Neuronal stem cell (in vitro differentiated cells): ENCODE data around the gene C7orf25.

Source experiments
- DNase-seq: peaks from one replicate; pipeline ENCODE4 v3.0.0-alpha.2; 2013; ENCODE audit warnings: low spot score
- H2AFZ ChIP-seq: one replicate; pipeline ENCODE4 v1.6.1; 2013; ENCODE audit warnings: mild to moderate bottlenecking, low read length, inconsistent platforms
- H2AK5ac ChIP-seq: 2 replicates; pipeline ENCODE4 v1.6.1; 2013; ENCODE audit warnings: low read depth, mild to moderate bottlenecking, inconsistent platforms, low read length, moderate library complexity, mixed read lengths
- H2BK120ac ChIP-seq: 2 replicates; pipeline ENCODE4 v1.6.1; 2013; ENCODE audit warnings: low read depth, mild to moderate bottlenecking, inconsistent platforms, low read length, moderate library complexity, mixed read lengths
- H2BK12ac ChIP-seq: one replicate; pipeline ENCODE4 v1.6.1; 2013; ENCODE audit warnings: low read length, inconsistent platforms
- H2BK15ac ChIP-seq: 2 replicates; pipeline ENCODE4 v1.6.1; 2013; ENCODE audit warnings: mild to moderate bottlenecking, low read length, inconsistent platforms, mixed read lengths
- H2BK5ac ChIP-seq: one replicate; pipeline ENCODE4 v1.6.1; 2013; ENCODE audit warnings: inconsistent platforms, mild to moderate bottlenecking, low read length, moderate library complexity
- H3K14ac ChIP-seq: one replicate; pipeline ENCODE4 v1.6.1; 2013; ENCODE audit warnings: low read length, inconsistent platforms
- H3K18ac ChIP-seq: 2 replicates; pipeline ENCODE4 v1.6.1; 2013; ENCODE audit warnings: low read length, inconsistent platforms
- H3K23ac ChIP-seq: 2 replicates; pipeline ENCODE4 v1.6.1; 2013; ENCODE audit warnings: low read depth, mild to moderate bottlenecking, mixed read lengths, low read length, inconsistent platforms; ENCODE audit not compliant: poor library complexity
- H3K27ac ChIP-seq: replicated peaks from 3 replicates; pipeline ENCODE4 v1.5.1; 2013; ENCODE audit warnings: low read length, inconsistent platforms
- H3K27me3 ChIP-seq, 3 experiments: 2 replicates each; pipeline ENCODE4 v1.6.1; 2013; ENCODE audit warnings: low read length in 3 of 3, mild to moderate bottlenecking in 2 of 3, inconsistent platforms in 1 of 3, low read depth in 1 of 3, mixed read lengths in 1 of 3, moderate library complexity in 1 of 3; ENCODE audit not compliant: control insufficient read depth in 3 of 3, insufficient read depth in 3 of 3
- H3K36me3 ChIP-seq, 2 donors: replicated peaks in 1 of 2; 2 replicates each; pipeline ENCODE4 v1.6.1; 2013; ENCODE audit warnings: low read length in 2 of 2; ENCODE audit not compliant: control insufficient read depth in 2 of 2, insufficient read depth in 2 of 2
- H3K4ac ChIP-seq: 2 replicates; pipeline ENCODE4 v1.6.1; 2013; ENCODE audit warnings: inconsistent platforms, mild to moderate bottlenecking, low read length, moderate library complexity
- H3K4me1 ChIP-seq, 2 donors: 1 replicate in 1 of 2; 2 replicates in 1 of 2; pipeline ENCODE4 v1.6.1; 2013; ENCODE audit warnings: low read length in 2 of 2, low read depth in 1 of 2; ENCODE audit not compliant: control insufficient read depth in 2 of 2, insufficient read depth in 1 of 2
- H3K4me2 ChIP-seq: one replicate; pipeline ENCODE4 v1.6.1; 2013; ENCODE audit warnings: mild to moderate bottlenecking, low read length, inconsistent platforms; ENCODE audit not compliant: insufficient read depth, poor library complexity, severe bottlenecking
- H3K4me3 ChIP-seq, 2 donors: 2 replicates each; pipeline ENCODE4 v1.5.1; 2013; ENCODE audit warnings: low read length in 2 of 2, mild to moderate bottlenecking in 2 of 2, inconsistent platforms in 1 of 2, moderate library complexity in 1 of 2
- H3K79me1 ChIP-seq: one replicate; pipeline ENCODE4 v1.6.1; 2013; ENCODE audit warnings: low read depth, mild to moderate bottlenecking, inconsistent platforms, low read length, moderate library complexity
- H3K9ac ChIP-seq: one replicate; pipeline ENCODE4 v1.6.1; 2013; ENCODE audit warnings: mild to moderate bottlenecking, low read depth, low read length, inconsistent platforms; ENCODE audit not compliant: poor library complexity
- H3K9me3 ChIP-seq, 2 donors: replicated peaks in 1 of 2; 2 replicates each; pipeline versions ENCODE3 to v1.6.1; 2013; ENCODE audit warnings: low read length in 2 of 2, mild to moderate bottlenecking in 2 of 2, inconsistent platforms in 1 of 2, low read depth in 1 of 2, mixed read lengths in 1 of 2, moderate library complexity in 1 of 2; ENCODE audit not compliant: control insufficient read depth in 2 of 2, insufficient read depth in 1 of 2
- H4K8ac ChIP-seq: one replicate; pipeline ENCODE4 v1.6.1; 2013; ENCODE audit warnings: low read depth, mild to moderate bottlenecking, inconsistent platforms, low read length, moderate library complexity
- H4K91ac ChIP-seq: one replicate; pipeline ENCODE4 v1.6.1; 2013; ENCODE audit warnings: low read length, low read depth, mild to moderate bottlenecking, inconsistent platforms; ENCODE audit not compliant: poor library complexity
- WGBS, 2 donors: extraction: QIAGEN DNeasy Blood & Tissue Kit; methylation state at CpG; one replicate each; pipeline ENCODE4 v1.1.7; 2013; ENCODE audit warnings: missing lambda C conversion rate in 2 of 2, mixed read lengths in 1 of 2; ENCODE audit not compliant: insufficient read length in 2 of 2, insufficient replicate concordance in 1 of 2; ENCODE audit errors: extremely low coverage in 2 of 2; 5-methylcytosine and 5-hydroxymethylcytosine counted together

C7orf25 gene

DNA sequence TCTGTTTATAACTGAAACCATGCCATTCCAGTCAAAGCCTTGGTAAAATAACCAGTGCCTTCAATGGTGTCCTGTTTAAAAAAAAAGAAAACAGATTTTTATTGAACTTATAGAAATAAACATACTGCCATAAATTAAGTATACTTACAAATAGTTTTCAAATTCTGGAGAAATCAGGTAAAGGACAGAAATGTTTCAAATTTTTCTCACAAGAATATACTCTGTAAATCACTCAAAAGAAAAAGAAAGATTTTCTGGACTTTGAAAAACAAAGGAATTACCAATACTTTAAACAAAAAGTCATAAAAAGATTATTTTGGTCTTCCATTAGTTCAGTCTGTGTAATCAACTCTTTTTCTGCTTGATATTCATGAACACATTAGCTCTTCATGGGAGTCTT is 44.2 kb upstream of the C7orf25 start:
- Histone ChIP-seq H3K27me3 (peaks cover 0 to 7% (median 3%) of the 10 kb centered on the region in 3 experiments), H3K4me1 (no peaks in the 10 kb centered on the region), H3K14ac (no peak overlapping the region), H3K9ac (no peak overlapping the region), H3K79me1 (no peaks in the 10 kb centered on the region), H3K4me3 (no peak overlapping the region), H3K4me2 (no peak overlapping the region), H2BK120ac (no peak overlapping the region), H2AK5ac (no peak overlapping the region), H3K23ac (no peak overlapping the region), H2AFZ (no peak overlapping the region), H4K8ac (no peak overlapping the region), H2BK5ac (no peak overlapping the region), H2BK15ac (no peak overlapping the region), H2BK12ac (no peak overlapping the region), H3K9me3 (peaks cover 0 to 9% of the 10 kb centered on the region in 2 donors), H4K91ac (no peak overlapping the region), H3K18ac (no peak overlapping the region), H3K36me3 (no peaks in the 10 kb centered on the region), H3K4ac (no peak overlapping the region), H3K27ac (no peak overlapping the region)
- DNase-seq = no peak

- Histone ChIP-seq H3K23ac (no peak overlapping the region), H2BK15ac (no peak overlapping the region), H4K8ac (no peak overlapping the region), H2AK5ac (no peak overlapping the region), H3K79me1 (no peaks in the 10 kb centered on the region), H4K91ac (no peak overlapping the region), H3K4me3 (no peak overlapping the region), H2BK120ac (no peak overlapping the region), H2BK5ac (no peak overlapping the region), H3K36me3 (no peaks in the 10 kb centered on the region), H3K4me1 (no peaks in the 10 kb centered on the region), H3K9me3 (peaks cover 0 to 2% of the 10 kb centered on the region in 2 donors), H3K27me3 (peaks cover 0 to 3% (median 3%) of the 10 kb centered on the region in 3 experiments), H2AFZ (no peak overlapping the region), H2BK12ac (no peak overlapping the region), H3K4me2 (no peak overlapping the region), H3K9ac (no peak overlapping the region), H3K18ac (no peak overlapping the region), H3K4ac (no peak overlapping the region), H3K27ac (no peak overlapping the region), H3K14ac (no peak overlapping the region)
- no CpG with 5 or more reads among the region's 4 CpGs for WGBS, 2 donors
- no peak for DNase-seq
Measured at GRCh38 chr7:42953994-42954393, 42.1 kb upstream of the C7orf25 start.

DNA sequence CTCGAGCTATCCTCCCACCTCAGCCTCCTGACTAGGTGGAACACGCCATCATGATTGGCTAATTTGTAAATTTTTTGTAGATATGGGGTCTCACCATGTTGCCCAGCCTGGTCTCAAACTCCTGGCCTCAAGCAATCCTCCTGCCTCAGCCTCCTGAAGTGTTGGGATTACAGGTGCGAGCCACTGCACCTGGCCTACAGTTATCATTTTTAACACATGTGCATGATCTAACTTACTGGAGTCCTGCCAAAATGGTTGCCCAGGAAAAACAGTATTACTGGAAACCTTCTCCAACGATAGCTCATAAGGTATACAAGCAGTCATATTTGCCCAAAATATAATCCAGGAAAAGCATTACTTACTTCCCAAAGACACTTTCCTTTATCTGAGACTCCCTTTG is 40.5 kb upstream of the C7orf25 start:
- Histone ChIP-seq H4K91ac (no peak overlapping the region), H3K4me1 (no peaks in the 10 kb centered on the region), H3K27ac (no peak overlapping the region), H3K4ac (no peak overlapping the region), H2BK120ac (no peak overlapping the region), H3K27me3 (peaks cover 0 to 3% (median 3%) of the 10 kb centered on the region in 3 experiments), H3K4me3 (no peak overlapping the region), H2BK12ac (no peak overlapping the region), H3K4me2 (no peak overlapping the region), H2BK5ac (no peak overlapping the region), H2BK15ac (no peak overlapping the region), H3K36me3 (no peaks in the 10 kb centered on the region), H3K23ac (no peak overlapping the region), H4K8ac (no peak overlapping the region), H2AK5ac (no peak overlapping the region), H3K9ac (no peak overlapping the region), H3K9me3 (peaks cover 0 to 2% of the 10 kb centered on the region in 2 donors), H3K79me1 (no peaks in the 10 kb centered on the region), H3K18ac (no peak overlapping the region), H2AFZ (no peak overlapping the region), H3K14ac (no peak overlapping the region)
- DNase-seq = no peak
- no CpG with 5 or more reads among the region's 4 CpGs for WGBS, 2 donors

- no peak overlapping the region for H2BK12ac ChIP-seq
- H2BK15ac ChIP-seq = no peak overlapping the region
- H3K9me3 ChIP-seq = no peaks in the 10 kb centered on the region
- H3K36me3 ChIP-seq = no peaks in the 10 kb centered on the region
- no peak overlapping the region for H3K4me2 ChIP-seq
- H2AK5ac ChIP-seq = no peak overlapping the region
- H3K4me1 ChIP-seq = no peaks in the 10 kb centered on the region
- no peak overlapping the region for H2AFZ ChIP-seq
- H3K27me3 ChIP-seq = peaks cover 0 to 3% (median 0%) of the 10 kb centered on the region in 3 experiments
- no peak overlapping the region for H3K18ac ChIP-seq
- whole genome bisulfite sequencing, 2 donors = no CpG with 5 or more reads among the region's 3 CpGs
- no peak overlapping the region for H3K4me3 ChIP-seq
- DNase-seq = no peak
- no peaks in the 10 kb centered on the region for H3K79me1 ChIP-seq
- no peak overlapping the region for H3K14ac ChIP-seq
- no peak overlapping the region for H3K23ac ChIP-seq
- no peak overlapping the region for H3K4ac ChIP-seq
- no peak overlapping the region for H4K8ac ChIP-seq
- no peak overlapping the region for H4K91ac ChIP-seq
- H2BK120ac ChIP-seq = no peak overlapping the region
- H2BK5ac ChIP-seq = no peak overlapping the region
- H3K9ac ChIP-seq = no peak overlapping the region
- H3K27ac ChIP-seq = no peak overlapping the region
Measured at GRCh38 chr7:42950417-42950816, 38.5 kb upstream of the C7orf25 start.
